ENCODE measurements around the gene ACTL6B.

DNA sequence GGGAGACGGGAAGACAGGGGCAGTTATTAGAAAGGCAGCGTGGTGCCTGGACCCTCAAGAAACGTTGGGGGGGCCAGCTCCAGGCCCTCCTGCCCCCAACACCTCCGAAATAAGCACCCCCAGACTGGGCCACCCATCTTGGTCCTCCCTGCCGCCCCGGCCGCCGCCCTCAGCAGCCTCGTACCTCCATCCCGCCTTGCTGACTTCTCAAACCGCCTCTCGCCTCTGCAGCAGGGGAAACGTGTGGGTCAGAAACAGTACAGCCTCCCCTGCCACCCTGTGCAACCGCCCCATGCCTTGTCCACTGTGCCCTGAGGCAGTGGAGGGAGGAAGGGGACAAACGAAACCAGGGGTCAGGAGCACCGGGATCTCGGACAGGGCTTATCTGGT, 30.6 kb upstream of the ACTL6B start:
- TF ChIP-seq, protein P1, sequence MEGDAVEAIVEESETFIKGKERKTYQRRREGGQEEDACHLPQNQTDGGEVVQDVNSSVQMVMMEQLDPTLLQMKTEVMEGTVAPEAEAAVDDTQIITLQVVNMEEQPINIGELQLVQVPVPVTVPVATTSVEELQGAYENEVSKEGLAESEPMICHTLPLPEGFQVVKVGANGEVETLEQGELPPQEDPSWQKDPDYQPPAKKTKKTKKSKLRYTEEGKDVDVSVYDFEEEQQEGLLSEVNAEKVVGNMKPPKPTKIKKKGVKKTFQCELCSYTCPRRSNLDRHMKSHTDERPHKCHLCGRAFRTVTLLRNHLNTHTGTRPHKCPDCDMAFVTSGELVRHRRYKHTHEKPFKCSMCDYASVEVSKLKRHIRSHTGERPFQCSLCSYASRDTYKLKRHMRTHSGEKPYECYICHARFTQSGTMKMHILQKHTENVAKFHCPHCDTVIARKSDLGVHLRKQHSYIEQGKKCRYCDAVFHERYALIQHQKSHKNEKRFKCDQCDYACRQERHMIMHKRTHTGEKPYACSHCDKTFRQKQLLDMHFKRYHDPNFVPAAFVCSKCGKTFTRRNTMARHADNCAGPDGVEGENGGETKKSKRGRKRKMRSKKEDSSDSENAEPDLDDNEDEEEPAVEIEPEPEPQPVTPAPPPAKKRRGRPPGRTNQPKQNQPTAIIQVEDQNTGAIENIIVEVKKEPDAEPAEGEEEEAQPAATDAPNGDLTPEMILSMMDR (optimal IDR thresholded peaks at IDR 0.05 in 1 of 3, IDR thresholded peaks at IDR 0.05 in 1 of 3, conservative IDR thresholded peaks at IDR 0.05 in 1 of 3; ENCODE audit: extremely low read depth in 1 of 3, insufficient read depth in 2 of 3, low read length in 3 of 3) = no peak
- no peak for TF ChIP-seq EZH2 (IDR thresholded peaks at IDR 0.05; ENCODE audit: low read length)
